Panc1 (cell line): Measurements from ENCODE around the gene SGK1. TPM values are rescaled to one million over a fixed set of nuclear protein-coding genes. Genes with fewer than 3 reads are reported as not detected.

Source experiments
- ATAC-seq: fragments of 200-7000 bp; cut with Tn5 transposase; 2 replicates; pipeline ENCODE4 v1.9.1; 2020; ENCODE audit warnings: mild to moderate bottlenecking, moderate library complexity
- BruUV-seq: library from RNA; stranded (reverse); fragments of 400-500 nt; replicated peaks from 2 replicates; lab custom pipeline; 2021; lab: Mats Ljungman, UMichigan
- CTCF ChIA-PET: fragments of 300-600 bp; sonication (Branson Sonifier 250); formaldehyde crosslinking; loops from one replicate; lab custom pipeline; 2022; ENCODE audit warnings: antibody characterized with exemption; lab: Charles Lee
- POLR2A ChIA-PET: fragments of 300-600 bp; sonication (Branson Sonifier 250); formaldehyde crosslinking; loops from one replicate; lab custom pipeline; 2022; ENCODE audit warnings: antibody characterized with exemption; lab: Charles Lee
- DNase-seq: peaks from one replicate; pipeline ENCODE4 v3.0.0-alpha.2; 2010; ENCODE audit warnings: low read depth, low spot score
- H3K27ac ChIP-seq: 2 replicates; pipeline ENCODE4 v1.5.1; 2011; ENCODE audit warnings: mild to moderate bottlenecking, low read length, inconsistent platforms
- H3K27me3 ChIP-seq: fragments of 200-500 bp; sonication (Bioruptor generic); 2 replicates; pipeline ENCODE4 v1.6.0; 2014; ENCODE audit warnings: low read length, inconsistent platforms; ENCODE audit not compliant: control insufficient read depth, insufficient read depth
- H3K36me3 ChIP-seq: fragments of 200-500 bp; sonication (Bioruptor generic); 2 replicates; pipeline ENCODE4 v1.5.1; 2014; ENCODE audit warnings: inconsistent platforms, mild to moderate bottlenecking, low read length, moderate library complexity; ENCODE audit not compliant: control insufficient read depth, insufficient read depth
- H3K4me1 ChIP-seq: 2 replicates; pipeline ENCODE4 v1.5.1; 2011; ENCODE audit warnings: inconsistent platforms, mild to moderate bottlenecking, low read length, moderate library complexity; ENCODE audit not compliant: control insufficient read depth, insufficient read depth
- H3K4me3 ChIP-seq, 2 experiments: 2 replicates each; pipeline ENCODE4 v1.5.1; 2011 to 2012; ENCODE audit warnings: low read depth in 2 of 2, low read length in 2 of 2, mild to moderate bottlenecking in 2 of 2, inconsistent platforms in 1 of 2, moderate library complexity in 1 of 2
- H3K9me3 ChIP-seq: fragments of 200-500 bp; sonication (Bioruptor generic); 2 replicates; pipeline ENCODE4 v1.5.1; 2014; ENCODE audit warnings: low read depth, mild to moderate bottlenecking, inconsistent platforms, low read length, moderate library complexity; ENCODE audit not compliant: control insufficient read depth, insufficient read depth
- CTCF ChIP-seq: fragments of 450-650 bp; IDR thresholded peaks from 2 replicates; pipeline ENCODE4 v1.5.1; 2017; ENCODE audit warnings: mild to moderate bottlenecking
- POLR2AphosphoS5 ChIP-seq: IDR thresholded peaks from 2 replicates; pipeline ENCODE4 v1.6.1; 2012; ENCODE audit warnings: mild to moderate bottlenecking, low read depth, low read length, moderate library complexity
- REST ChIP-seq, 2 experiments: IDR thresholded peaks; 2 replicates each; pipeline ENCODE4 v1.6.1; 2011 to 2012; ENCODE audit warnings: low read depth in 2 of 2, control low read depth in 1 of 2, low read length in 1 of 2, mild to moderate bottlenecking in 1 of 2, moderate library complexity in 1 of 2; ENCODE audit not compliant: insufficient read depth in 1 of 2
- SIN3A ChIP-seq: IDR thresholded peaks from 2 replicates; pipeline ENCODE4 v1.6.1; 2012; ENCODE audit warnings: low read depth, mild to moderate bottlenecking, low read length, moderate library complexity, borderline replicate concordance; ENCODE audit not compliant: insufficient read depth
- TCF7L2 ChIP-seq: IDR thresholded peaks from 2 replicates; pipeline ENCODE4 v1.6.1; 2011; ENCODE audit warnings: mild to moderate bottlenecking, low read depth, low read length, inconsistent platforms
- in situ Hi-C: cut with HindIII; loops from 2 replicates; pipeline ENCODE4 v1.10.0; 2016; ENCODE audit warnings: low sequenced_read_pairs, low pct_unique_long_range_greater_than_20kb
- intact Hi-C: fragments of 100-400 bp; cut with micrococcal nuclease; formaldehyde crosslinking; loops from one replicate; pipeline ENCODE4 v1.10.0; 2022; ENCODE audit not compliant: unreplicated experiment
- total RNA-seq: library from RNA; stranded (reverse); gene quantifications from one replicate; pipeline ENCODE4 v1.2.1, GENCODE V29; 2021; ENCODE audit not compliant: unreplicated experiment

Gene SGK1
- total RNA-seq, 1 experiment from 2014 or later, result 7.5 TPM

GRCh38 chr6:134138226-134138975 lies 179.5 kb downstream of the SGK1 start:
- TF ChIP-seq REST (IDR thresholded peaks at IDR 0.05; ENCODE audit: insufficient read depth in 1 of 2, low read depth in 2 of 2, low read length in 1 of 2) (no peak), TCF7L2 (no peak), POLR2AphosphoS5 (no peak), SIN3A (no peak), CTCF (no peak)
- BruUV-seq, result no TSS peak
- POLR2A ChIA-PET, result no interaction called here
- H3K4me1 ChIP-seq, result no peaks in the 10 kb centered on the region; the same call in 1 of the 2 replicates
- in situ Hi-C loops, result no loop called here
- CTCF ChIA-PET, result no interaction called here
- no peaks in the 10 kb centered on the region for H3K9me3 ChIP-seq
- intact Hi-C loops, result no loop called here
- no peak overlapping the region for H3K27ac ChIP-seq
- H3K4me3 ChIP-seq, result no peak overlapping the region
- H3K36me3 ChIP-seq, result no peaks in the 10 kb centered on the region
- no peaks in the 10 kb centered on the region for H3K27me3 ChIP-seq
- DNase-seq (no peak), ATAC-seq (no peak)

- Histone ChIP-seq H3K27me3 (no peaks in the 10 kb centered on the region), H3K27ac (no peak overlapping the region), H3K4me1 (no peaks in the 10 kb centered on the region; the same call in 1 of the 2 replicates), H3K9me3 (no peaks in the 10 kb centered on the region), H3K4me3 (no peak overlapping the region), H3K36me3 (no peaks in the 10 kb centered on the region)
- BruUV-seq, result no TSS peak
- intact Hi-C loops (no loop called here), in situ Hi-C loops (no loop called here)
- no peak for DNase-seq
- ChIA-PET POLR2A (no interaction called here), CTCF (no interaction called here)
- TF ChIP-seq CTCF (no peak), TCF7L2 (no peak), SIN3A (no peak), POLR2AphosphoS5 (no peak), REST (IDR thresholded peaks at IDR 0.05; ENCODE audit: insufficient read depth in 1 of 2, low read depth in 2 of 2, low read length in 1 of 2) (no peak)
- no peak for ATAC-seq
These were observed 183.3 kb downstream of the SGK1 start for GRCh38 chr6:134134654-134135053.
